H9 (cell line): ENCODE data around the gene ZBTB44. TPM values are rescaled to one million over a fixed set of nuclear protein-coding genes. Genes with fewer than 3 reads are reported as not detected.

ENCODE experiments used
- DNase-seq: peaks from one replicate; pipeline ENCODE4 v3.0.0-alpha.2; 2017
- H2AFZ ChIP-seq: one replicate; pipeline ENCODE4 v1.6.1; 2013; ENCODE audit warnings: mild to moderate bottlenecking, low read length, control low read depth, moderate library complexity
- H2AK5ac ChIP-seq: 2 replicates; pipeline ENCODE4 v1.6.1; 2013; ENCODE audit warnings: low read length, control low read depth, mixed read lengths; ENCODE audit not compliant: insufficient read length
- H2BK120ac ChIP-seq: one replicate; pipeline ENCODE4 v1.6.1; 2013; ENCODE audit warnings: low read depth, mild to moderate bottlenecking, low read length, control low read depth, inconsistent platforms; ENCODE audit not compliant: poor library complexity, severe bottlenecking
- H2BK12ac ChIP-seq: 2 replicates; pipeline ENCODE4 v1.6.1; 2013; ENCODE audit warnings: low read length, control low read depth, mixed read lengths, low read depth; ENCODE audit not compliant: insufficient read length
- H2BK15ac ChIP-seq: 2 replicates; pipeline ENCODE4 v1.6.1; 2013; ENCODE audit warnings: low read depth, low read length, control low read depth
- H2BK20ac ChIP-seq: one replicate; pipeline ENCODE4 v1.6.1; 2013; ENCODE audit warnings: low read depth, mild to moderate bottlenecking, low read length, control low read depth, inconsistent platforms; ENCODE audit not compliant: poor library complexity, severe bottlenecking
- H2BK5ac ChIP-seq: 2 replicates; pipeline ENCODE4 v1.6.1; 2013; ENCODE audit warnings: low read length, control low read depth, mixed read lengths; ENCODE audit not compliant: insufficient read length
- H3K14ac ChIP-seq: 2 replicates; pipeline ENCODE4 v1.6.1; 2013; ENCODE audit warnings: low read length, control low read depth; ENCODE audit not compliant: insufficient read depth
- H3K18ac ChIP-seq: 2 replicates; pipeline ENCODE4 v1.6.1; 2013; ENCODE audit warnings: low read depth, mild to moderate bottlenecking, mixed read lengths, low read length, control low read depth; ENCODE audit not compliant: insufficient read length
- H3K23ac ChIP-seq: 2 replicates; pipeline ENCODE4 v1.6.1; 2013; ENCODE audit warnings: low read length, control low read depth, mixed read lengths, low read depth; ENCODE audit not compliant: insufficient read length
- H3K23me2 ChIP-seq: 2 replicates; pipeline ENCODE4 v1.6.1; 2013; ENCODE audit warnings: low read depth, mild to moderate bottlenecking, mixed read lengths, low read length, control low read depth; ENCODE audit not compliant: insufficient read length, poor library complexity, severe bottlenecking
- H3K27ac ChIP-seq: 2 replicates; pipeline ENCODE4 v1.5.1; 2013; ENCODE audit warnings: low read length, control low read depth, mixed read lengths, low read depth; ENCODE audit not compliant: insufficient read length
- H3K27me3 ChIP-seq: 2 replicates; pipeline ENCODE4 v1.6.1; 2013; ENCODE audit warnings: low read length, control low read depth, inconsistent platforms; ENCODE audit not compliant: insufficient read depth
- H3K4ac ChIP-seq: 2 replicates; pipeline ENCODE4 v1.6.1; 2013; ENCODE audit warnings: low read depth, mild to moderate bottlenecking, control low read depth, inconsistent platforms, low read length, moderate library complexity
- H3K4me1 ChIP-seq: 2 replicates; pipeline ENCODE4 v1.6.1; 2013; ENCODE audit warnings: low read length, control low read depth, inconsistent platforms; ENCODE audit not compliant: insufficient read depth
- H3K4me2 ChIP-seq: 2 replicates; pipeline ENCODE4 v1.6.1; 2013; ENCODE audit warnings: low read length, control low read depth, mixed read lengths; ENCODE audit not compliant: insufficient read length, insufficient read depth
- H3K56ac ChIP-seq: 2 replicates; pipeline ENCODE4 v1.6.1; 2013; ENCODE audit warnings: low read depth, mild to moderate bottlenecking, mixed read lengths, low read length, control low read depth; ENCODE audit not compliant: insufficient read length
- H3K79me1 ChIP-seq: 2 replicates; pipeline ENCODE4 v1.6.1; 2013; ENCODE audit warnings: low read depth, mild to moderate bottlenecking, moderate library complexity, low read length, control low read depth, inconsistent platforms; ENCODE audit not compliant: insufficient read depth, poor library complexity, severe bottlenecking
- H3K79me2 ChIP-seq: 2 replicates; pipeline ENCODE4 v1.6.1; 2013; ENCODE audit warnings: low read length, control low read depth, inconsistent platforms; ENCODE audit not compliant: insufficient read depth
- H3K9ac ChIP-seq: 2 replicates; pipeline ENCODE4 v1.6.1; 2013; ENCODE audit warnings: low read length, control low read depth, mixed read lengths; ENCODE audit not compliant: insufficient read length; ENCODE audit errors: extremely low read depth
- H3K9me3 ChIP-seq: one replicate; pipeline ENCODE4 v1.6.1; 2013; ENCODE audit warnings: low read depth, low read length, inconsistent platforms; ENCODE audit not compliant: control insufficient read depth
- H3T11ph ChIP-seq: one replicate; pipeline ENCODE4 v1.6.1; 2013; ENCODE audit warnings: mild to moderate bottlenecking, low read length, control low read depth, inconsistent platforms
- H4K20me1 ChIP-seq: one replicate; pipeline ENCODE4 v1.6.1; 2013; ENCODE audit not compliant: control insufficient read depth, insufficient read length, insufficient read depth
- H4K5ac ChIP-seq: 2 replicates; pipeline ENCODE4 v1.6.1; 2013; ENCODE audit warnings: low read depth, mild to moderate bottlenecking, mixed read lengths, low read length, control low read depth; ENCODE audit not compliant: insufficient read length
- H4K8ac ChIP-seq: replicated peaks from 2 replicates; pipeline ENCODE4 v1.6.1; 2013; ENCODE audit warnings: low read length, control low read depth, mixed read lengths, low read depth; ENCODE audit not compliant: insufficient read length
- H4K91ac ChIP-seq: 2 replicates; pipeline ENCODE4 v1.6.1; 2013; ENCODE audit warnings: low read depth, mild to moderate bottlenecking, moderate library complexity, mixed read lengths, low read length, control low read depth; ENCODE audit not compliant: insufficient read length
- H3K27ac Mint-ChIP-seq, 3 experiments: 2 replicates in 2 of 3; 3 replicates in 1 of 3; pipeline ENCODE4 v1.8.0; 2020 to 2021; ENCODE audit warnings: mixed read lengths in 3 of 3, mild to moderate bottlenecking in 1 of 3, moderate library complexity in 1 of 3
- H3K27me3 Mint-ChIP-seq: 2 replicates; pipeline ENCODE4 v1.8.0; 2021; ENCODE audit warnings: low read depth, mild to moderate bottlenecking, moderate library complexity, mixed read lengths
- H3K36me3 Mint-ChIP-seq, 3 experiments: 2 replicates in 2 of 3; 3 replicates in 1 of 3; pipeline ENCODE4 v1.8.0; 2020 to 2021; ENCODE audit warnings: low read depth in 3 of 3, mixed read lengths in 3 of 3; ENCODE audit not compliant: insufficient read depth in 1 of 3
- H3K4me1 Mint-ChIP-seq, 2 experiments: 2 replicates each; pipeline ENCODE4 v1.8.0; 2020; ENCODE audit warnings: mixed read lengths in 2 of 2
- H3K4me3 Mint-ChIP-seq, 2 experiments: 2 replicates in 1 of 2; 3 replicates in 1 of 2; pipeline ENCODE4 v1.8.0; 2020 to 2021; ENCODE audit warnings: mild to moderate bottlenecking in 2 of 2, mixed read lengths in 2 of 2, moderate library complexity in 1 of 2
- H3K9me3 Mint-ChIP-seq, 2 experiments: 2 replicates in 1 of 2; 3 replicates in 1 of 2; pipeline ENCODE4 v1.8.0; 2020; ENCODE audit warnings: mild to moderate bottlenecking in 2 of 2, mixed read lengths in 2 of 2, moderate library complexity in 1 of 2
- CTCF ChIP-seq: fragments of 200-600 bp; sonication (generic); conservative IDR thresholded peaks from 3 replicates; pipeline ENCODE4 v1.8.0; 2021; ENCODE audit warnings: antibody characterized with exemption, mild to moderate bottlenecking
- WGBS: extraction: QIAGEN DNeasy Blood & Tissue Kit; methylation state at CpG from one replicate; pipeline ENCODE4 v1.1.7; 2013; ENCODE audit warnings: missing lambda C conversion rate, low lambda C conversion rate, mixed read lengths; ENCODE audit not compliant: insufficient read length; ENCODE audit errors: extremely low coverage; 5-methylcytosine and 5-hydroxymethylcytosine counted together
- total RNA-seq: library from RNA; stranded (reverse); gene quantifications from 2 replicates; pipeline ENCODE4 v1.2.1, GENCODE V29; 2021

ZBTB44 gene
- total RNA-seq, 1 experiment from 2014 or later: 67.7 TPM

GRCh38 chr11:130177782-130178181 lies 136.9 kb downstream of the ZBTB44 start:
- no peak overlapping the region for H3K27ac Mint-ChIP-seq
- H2BK12ac ChIP-seq: no peak overlapping the region
- H3K4ac ChIP-seq: no peak overlapping the region
- no peak overlapping the region for H3T11ph ChIP-seq
- no peaks in the 10 kb centered on the region; the same call in 1 of the 2 replicates for H3K27me3 ChIP-seq
- no CpG with 5 or more reads among the region's 10 CpGs for WGBS
- peaks cover 18% of the 10 kb centered on the region for H3K27me3 Mint-ChIP-seq
- H3K79me1 ChIP-seq: no peaks in the 10 kb centered on the region
- H4K91ac ChIP-seq: no peak overlapping the region
- no peak overlapping the region for H4K5ac ChIP-seq
- H3K4me1 ChIP-seq: no peaks in the 10 kb centered on the region
- H2AK5ac ChIP-seq: no peak overlapping the region
- no peak for TF ChIP-seq CTCF
- H2BK15ac ChIP-seq: no peak overlapping the region
- no peak overlapping the region for H3K56ac ChIP-seq
- no peak overlapping the region for H3K27ac ChIP-seq
- H4K20me1 ChIP-seq: peaks cover 3% of the 10 kb centered on the region
- H3K4me2 ChIP-seq: no peak overlapping the region
- H3K36me3 Mint-ChIP-seq: peaks cover 2 to 10% (median 9%) of the 10 kb centered on the region in 3 experiments; a peak in 4 of 7 replicates
- H2BK5ac ChIP-seq: no peak overlapping the region
- peaks cover 8 to 9% of the 10 kb centered on the region in 2 experiments; a peak in 2 of 4 replicates for H3K4me1 Mint-ChIP-seq
- H2BK120ac ChIP-seq: no peak overlapping the region
- H3K23me2 ChIP-seq: no peaks in the 10 kb centered on the region
- no peak overlapping the region for H3K4me3 Mint-ChIP-seq
- no peak overlapping the region for H3K18ac ChIP-seq
- no peak overlapping the region for H2BK20ac ChIP-seq
- no peak overlapping the region for H2AFZ ChIP-seq
- no peak overlapping the region for H3K14ac ChIP-seq
- DNase-seq: no peak
- H3K23ac ChIP-seq: no peak overlapping the region
- H3K9me3 ChIP-seq: no peaks in the 10 kb centered on the region
- no peak overlapping the region for H3K9ac ChIP-seq
- peaks cover 4 to 6% of the 10 kb centered on the region in 2 experiments; a peak in 4 of 5 replicates for H3K9me3 Mint-ChIP-seq
- no peak overlapping the region for H4K8ac ChIP-seq
- H3K79me2 ChIP-seq: no peaks in the 10 kb centered on the region

Other genes starting within 250 kb of the ZBTB44 start
- 323 and 328 TPM in 2 replicates for gene APLP2, start 245.0 kb downstream of the ZBTB44 start, total RNA-seq
- gene ST14, start 155.1 kb downstream of the ZBTB44 start, total RNA-seq: 22.4 and 22.9 TPM in 2 replicates
- gene ADAMTS8, start 113.7 kb upstream of the ZBTB44 start, total RNA-seq: 4.9 and 5.0 TPM in 2 replicates
- 1.3 and 1.5 TPM in 2 replicates for gene ADAMTS15, start 133.7 kb upstream of the ZBTB44 start, total RNA-seq